GM23338 (cell line): ENCODE data around the gene IKZF3. TPM values are rescaled to one million over a fixed set of nuclear protein-coding genes. Genes with fewer than 3 reads are reported as not detected.

ENCODE experiments used
- ATAC-seq: fragments of 200-7000 bp; cut with Tn5 transposase; 3 replicates; pipeline ENCODE4 v1.9.1; 2020
- DNase-seq: peaks from one replicate; pipeline ENCODE4 v3.0.0-alpha.2; 2015; ENCODE audit warnings: low spot score
- H2AFZ ChIP-seq: fragments of 200-600 bp; sonication (generic); 2 replicates; pipeline ENCODE4 v1.8.0; 2016; ENCODE audit warnings: antibody characterized with exemption, mild to moderate bottlenecking, moderate library complexity
- H3F3A ChIP-seq: fragments of 200-600 bp; sonication (generic); replicated peaks from 2 replicates; pipeline ENCODE4 v1.8.0; 2017; ENCODE audit warnings: antibody characterized with exemption, mixed run types, low read depth
- H3K27ac ChIP-seq: fragments of 200-600 bp; sonication (generic); 2 replicates; pipeline ENCODE4 v1.6.1; 2016; ENCODE audit warnings: low read depth
- H3K27me3 ChIP-seq: fragments of 200-600 bp; sonication (generic); 2 replicates; pipeline ENCODE4 v1.8.0; 2016; ENCODE audit warnings: mild to moderate bottlenecking, mixed run types, moderate library complexity; ENCODE audit not compliant: insufficient read depth
- H3K36me3 ChIP-seq: fragments of 200-600 bp; sonication (generic); 2 replicates; pipeline ENCODE4 v1.8.0; 2016; ENCODE audit warnings: mild to moderate bottlenecking; ENCODE audit not compliant: insufficient read depth
- H3K4me1 ChIP-seq: fragments of 200-600 bp; sonication (generic); 2 replicates; pipeline ENCODE4 v1.8.0; 2016; ENCODE audit warnings: mild to moderate bottlenecking, moderate library complexity; ENCODE audit not compliant: insufficient read depth
- H3K4me2 ChIP-seq: fragments of 200-600 bp; sonication (generic); 2 replicates; pipeline ENCODE4 v1.7.1; 2017; ENCODE audit warnings: mixed run types
- H3K4me3 ChIP-seq: fragments of 200-600 bp; sonication (generic); 2 replicates; pipeline ENCODE4 v1.6.1; 2016; ENCODE audit warnings: mixed run types
- H3K79me2 ChIP-seq: fragments of 200-600 bp; sonication (generic); replicated peaks from 2 replicates; pipeline ENCODE4 v1.8.0; 2017; ENCODE audit warnings: mild to moderate bottlenecking; ENCODE audit not compliant: insufficient read depth
- H3K9me2 ChIP-seq: fragments of 200-600 bp; sonication (generic); 2 replicates; pipeline ENCODE4 v1.8.0; 2017; ENCODE audit not compliant: insufficient read depth
- H4K20me1 ChIP-seq: fragments of 200-600 bp; sonication (generic); replicated peaks from 2 replicates; pipeline ENCODE4 v1.8.0; 2017; ENCODE audit warnings: mild to moderate bottlenecking; ENCODE audit not compliant: insufficient read depth
- H3K27ac Mint-ChIP-seq: 2 replicates; pipeline ENCODE4 v1.8.0; 2020; ENCODE audit warnings: inconsistent platforms, mild to moderate bottlenecking, moderate library complexity, mixed read lengths
- H3K27me3 Mint-ChIP-seq: 3 replicates; pipeline ENCODE4 v1.8.0; 2022; ENCODE audit warnings: low read depth, mild to moderate bottlenecking, moderate library complexity, mixed read lengths, inconsistent platforms; ENCODE audit not compliant: insufficient read depth, poor library complexity
- H3K36me3 Mint-ChIP-seq: 3 replicates; pipeline ENCODE4 v1.8.0; 2021; ENCODE audit warnings: low read depth, mild to moderate bottlenecking, inconsistent platforms, moderate library complexity, mixed read lengths
- H3K4me1 Mint-ChIP-seq: 3 replicates; pipeline ENCODE4 v1.8.0; 2020; ENCODE audit warnings: mild to moderate bottlenecking, inconsistent platforms, mixed read lengths
- H3K4me3 Mint-ChIP-seq: 3 replicates; pipeline ENCODE4 v1.8.0; 2021; ENCODE audit warnings: moderate library complexity, mild to moderate bottlenecking, inconsistent platforms, mixed read lengths
- H3K9me3 Mint-ChIP-seq: 3 replicates; pipeline ENCODE4 v1.8.0; 2020; ENCODE audit warnings: moderate library complexity, mild to moderate bottlenecking, inconsistent platforms, mixed read lengths
- CREB1 ChIP-seq: fragments of 250-450 bp; sonication (Bioruptor Pico); IDR thresholded peaks from 2 replicates; pipeline ENCODE4 v1.5.0; 2020; ENCODE audit warnings: low read depth, mild to moderate bottlenecking, moderate library complexity
- CTCF ChIP-seq, 2 experiments: fragments of 200-600 bp in 1 of 2; sonication (generic) in 1 of 2; conservative IDR thresholded peaks; 2 replicates each; pipeline versions ENCODE4 v1.5.1 to v1.6.1; 2016 to 2017; ENCODE audit warnings: antibody characterized with exemption in 2 of 2, low read depth in 2 of 2, mild to moderate bottlenecking in 2 of 2, moderate library complexity in 1 of 2
- ETS1 ChIP-seq: IDR thresholded peaks from 2 replicates; pipeline ENCODE4 v1.6.1; 2016; ENCODE audit warnings: antibody characterized with exemption
- EZH2 ChIP-seq: fragments of 200-600 bp; sonication (generic); IDR thresholded peaks from one replicate; pipeline ENCODE4 v1.8.0; 2017; ENCODE audit warnings: antibody characterized with exemption, mild to moderate bottlenecking, low read depth; ENCODE audit not compliant: unreplicated experiment
- EZH2phosphoT487 ChIP-seq: fragments of 200-600 bp; sonication (generic); IDR thresholded peaks from one replicate; pipeline ENCODE4 v1.8.1; 2018; ENCODE audit warnings: antibody characterized with exemption; ENCODE audit not compliant: unreplicated experiment
- JUNB ChIP-seq: IDR thresholded peaks from one replicate; pipeline ENCODE4 v1.6.1; 2016; ENCODE audit warnings: antibody characterized with exemption; ENCODE audit not compliant: unreplicated experiment
- POLR2AphosphoS5 ChIP-seq: IDR thresholded peaks from 2 replicates; pipeline ENCODE4 v1.6.1; 2016; ENCODE audit warnings: antibody characterized with exemption, low read depth
- STAT1 ChIP-seq: IDR thresholded peaks from one replicate; pipeline ENCODE4 v1.6.1; 2016; ENCODE audit warnings: antibody characterized with exemption; ENCODE audit not compliant: unreplicated experiment
- ZNF114 ChIP-seq: fragments of 250-450 bp; sonication (Bioruptor Pico); IDR thresholded peaks from 2 replicates; pipeline ENCODE4 v1.5.0; 2020; ENCODE audit warnings: mild to moderate bottlenecking, moderate library complexity
- ZNF331 ChIP-seq: fragments of 250-450 bp; sonication (Bioruptor Pico); IDR thresholded peaks from 2 replicates; pipeline ENCODE4 v1.5.0; 2020; ENCODE audit warnings: low read depth, mild to moderate bottlenecking, moderate library complexity
- ZNF462 ChIP-seq: fragments of 250-450 bp; sonication (Bioruptor Pico); IDR thresholded peaks from 2 replicates; pipeline ENCODE4 v1.5.0; 2020; ENCODE audit warnings: mild to moderate bottlenecking, moderate library complexity
- polyA plus RNA-seq: library from polyadenylated mRNA; unstranded; fragments of >200 nt; fragmentation: Nextera tagmentation; extraction: Ambion mirVana; gene quantifications from 2 replicates; pipeline ENCODE4 v1.2.1, GENCODE V29; 2016
- total RNA-seq: library from RNA; depleted of rRNA; stranded (reverse); fragments of >200 nt; shearing (Covaris generic); gene quantifications from 2 replicates; pipeline ENCODE4 v1.2.3, GENCODE V29; 2014

Gene IKZF3
- total and polyA plus RNA-seq, 2 experiments from 2014 or later, result 0.11 to 0.76 TPM

- peaks cover 4% of the 10 kb centered on the region for H3K27me3 Mint-ChIP-seq
- Histone ChIP-seq H3F3A (no peaks in the 10 kb centered on the region), H4K20me1 (no peaks in the 10 kb centered on the region; the same call in 1 of the 2 replicates), H3K36me3 (no peaks in the 10 kb centered on the region), H3K4me2 (no peak overlapping the region), H3K27ac (no peak overlapping the region), H2AFZ (no peak overlapping the region), H3K9me2 (no peaks in the 10 kb centered on the region), H3K27me3 (no peaks in the 10 kb centered on the region), H3K79me2 (no peaks in the 10 kb centered on the region), H3K4me1 (no peaks in the 10 kb centered on the region), H3K4me3 (no peak overlapping the region)
- H3K4me3 Mint-ChIP-seq, result no peak overlapping the region
- H3K36me3 Mint-ChIP-seq, result no peaks in the 10 kb centered on the region
- peaks cover 3% of the 10 kb centered on the region; the same call in 1 of the 3 replicates for H3K4me1 Mint-ChIP-seq
- DNase-seq, result no peak
- TF ChIP-seq CTCF (conservative IDR thresholded peaks at IDR 0.05; ENCODE audit: low read depth in 2 of 2) (no peak), EZH2phosphoT487 (no peak), ZNF462 (CRISPR knock-in tag) (no peak), ZNF331 (CRISPR knock-in tag) (no peak), CREB1 (no peak), STAT1 (no peak), POLR2AphosphoS5 (no peak), JUNB (no peak), ETS1 (no peak), ZNF114 (CRISPR knock-in tag) (no peak), EZH2 (no peak)
- no peak for ATAC-seq
- H3K27ac Mint-ChIP-seq, result no peak overlapping the region
- no peaks in the 10 kb centered on the region for H3K9me3 Mint-ChIP-seq
Measured at GRCh38 chr17:39765766-39766165, 98.3 kb downstream of the IKZF3 start.
